ENCODE data around the gene PKNOX2.

- TF ChIP-seq SIN3A (conservative IDR thresholded peaks at IDR 0.05 in 1 of 2, IDR thresholded peaks at IDR 0.05 in 1 of 2; ENCODE audit: low read depth in 1 of 2, low read length in 2 of 2) (no peak), JUN (IDR thresholded peaks at IDR 0.05; ENCODE audit: low read depth, low read length) (no peak), TAF1 (IDR thresholded peaks at IDR 0.05; ENCODE audit: low read depth, low read length) (no peak), FOSL1 (IDR thresholded peaks at IDR 0.05; ENCODE audit: insufficient read depth, low read depth, low read length) (no peak), PHF8 (conservative IDR thresholded peaks at IDR 0.05; ENCODE audit: low read depth, low read length) (no peak)
These were observed 121.3 kb downstream of the PKNOX2 start for GRCh38 chr11:125285844-125286243.

Measured in H1 (cell line).